ENCODE measurements around the gene GOLGA8A. TPM values are rescaled to one million over a fixed set of nuclear protein-coding genes. Genes with fewer than 3 reads are reported as not detected.
"Not testable (repeated sequence)": the region's sequence is repeated elsewhere in the genome, so short reads cannot be mapped to it uniquely, and the experiment has no call there.

GOLGA8A gene
- total RNA-seq, 2 donors from 2014 or later: 65.6 to 124 TPM

DNA sequence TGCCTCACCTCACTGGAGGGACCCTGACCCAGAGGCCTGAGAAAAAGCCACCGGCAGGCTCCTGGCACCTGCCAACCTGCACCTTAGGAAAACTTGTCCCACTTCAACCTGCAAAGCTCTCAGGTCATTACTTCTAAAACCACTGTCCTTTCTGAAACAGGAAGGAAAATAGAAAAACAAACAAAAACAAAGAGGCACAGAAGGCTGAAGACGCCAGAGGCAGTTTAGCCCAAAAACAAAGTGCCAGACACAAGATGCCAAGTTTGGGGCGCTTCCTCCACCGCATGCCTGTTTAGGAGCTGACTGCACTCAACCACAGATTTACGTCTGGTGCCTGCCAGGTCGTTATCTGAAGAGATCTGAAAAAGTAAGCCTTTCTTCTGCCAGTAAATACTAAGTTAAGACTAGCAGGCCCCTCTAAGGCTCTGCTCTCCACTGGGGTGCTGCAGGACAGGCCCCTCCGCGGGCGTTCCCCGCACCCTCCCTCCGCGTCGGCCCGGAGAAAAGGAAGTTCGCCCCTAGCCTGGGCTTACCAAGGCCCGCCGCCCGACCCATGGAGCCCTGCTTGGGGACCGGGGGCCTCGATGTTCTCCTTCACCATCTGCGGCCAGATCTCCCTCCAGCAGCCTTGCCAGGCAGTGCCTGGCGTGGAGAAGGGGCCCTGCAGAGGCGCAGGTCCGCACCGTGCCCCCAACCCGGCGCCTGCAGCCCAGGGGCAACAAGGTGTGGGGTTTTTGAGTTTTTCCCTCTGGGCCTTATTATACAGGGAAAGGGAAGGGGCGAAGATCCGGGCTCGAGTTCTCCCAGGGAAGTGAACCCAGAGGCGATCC lies 1.3 kb downstream of the GOLGA8A start:
- WGBS, 2 donors: 5 to 18% methylated on average over 20 to 31 of the region's 31 CpGs
- Histone ChIP-seq H3K4me3 (peak overlapping the region in 1 of 2 donors; percentile 22), H3K4me1 (peaks cover 15% of the 10 kb centered on the region), H3K9me3 (no peaks in the 10 kb centered on the region), H3K27ac (peak overlapping the region in 1 of 4 donors; percentile 50), H3K27me3 (no peaks in the 10 kb centered on the region), H3K36me3 (replicated peaks in 1 of 2; ENCODE audit: insufficient read depth in 1 of 2, low read depth in 2 of 2) (no peaks in the 10 kb centered on the region)
- intact Hi-C loops (cut with DNase I): no loop called here
- DNase-seq (no peak), ATAC-seq (peak; percentile 7)
- TF ChIP-seq POLR2A (IDR thresholded peaks at IDR 0.05): no peak
- TF ChIP-seq, protein P1, sequence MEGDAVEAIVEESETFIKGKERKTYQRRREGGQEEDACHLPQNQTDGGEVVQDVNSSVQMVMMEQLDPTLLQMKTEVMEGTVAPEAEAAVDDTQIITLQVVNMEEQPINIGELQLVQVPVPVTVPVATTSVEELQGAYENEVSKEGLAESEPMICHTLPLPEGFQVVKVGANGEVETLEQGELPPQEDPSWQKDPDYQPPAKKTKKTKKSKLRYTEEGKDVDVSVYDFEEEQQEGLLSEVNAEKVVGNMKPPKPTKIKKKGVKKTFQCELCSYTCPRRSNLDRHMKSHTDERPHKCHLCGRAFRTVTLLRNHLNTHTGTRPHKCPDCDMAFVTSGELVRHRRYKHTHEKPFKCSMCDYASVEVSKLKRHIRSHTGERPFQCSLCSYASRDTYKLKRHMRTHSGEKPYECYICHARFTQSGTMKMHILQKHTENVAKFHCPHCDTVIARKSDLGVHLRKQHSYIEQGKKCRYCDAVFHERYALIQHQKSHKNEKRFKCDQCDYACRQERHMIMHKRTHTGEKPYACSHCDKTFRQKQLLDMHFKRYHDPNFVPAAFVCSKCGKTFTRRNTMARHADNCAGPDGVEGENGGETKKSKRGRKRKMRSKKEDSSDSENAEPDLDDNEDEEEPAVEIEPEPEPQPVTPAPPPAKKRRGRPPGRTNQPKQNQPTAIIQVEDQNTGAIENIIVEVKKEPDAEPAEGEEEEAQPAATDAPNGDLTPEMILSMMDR (IDR thresholded peaks at IDR 0.05): no peak

DNA sequence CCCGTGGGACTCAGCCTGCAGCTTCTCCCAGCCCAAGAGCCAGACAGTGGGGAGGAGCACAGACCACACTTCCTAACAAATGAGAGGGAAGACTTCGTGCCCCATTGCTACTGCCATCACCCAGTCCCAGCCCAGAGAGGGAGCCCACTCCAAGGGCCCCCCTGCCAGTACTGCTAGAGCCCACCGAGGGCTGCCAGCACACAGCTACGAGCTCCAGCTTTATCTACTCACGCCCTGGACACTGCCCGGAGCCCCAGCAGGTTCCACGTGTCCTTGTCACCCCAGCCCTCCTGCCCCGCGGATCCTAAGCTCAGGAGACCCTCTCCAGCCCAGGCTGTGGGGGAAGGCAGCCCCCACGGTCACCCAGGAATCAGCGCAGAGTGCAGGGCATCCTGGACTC lies 1.9 kb downstream of the GOLGA8A start:
- H3K36me3 ChIP-seq (replicated peaks in 1 of 2; ENCODE audit: insufficient read depth in 1 of 2, low read depth in 2 of 2): no peaks in the 10 kb centered on the region
- H3K4me1 ChIP-seq: peaks cover 15% of the 10 kb centered on the region
- H3K27ac ChIP-seq: no peak overlapping the region
- no peak overlapping the region for H3K4me3 ChIP-seq
- intact Hi-C loops (cut with DNase I): no loop called here
- H3K9me3 ChIP-seq: no peaks in the 10 kb centered on the region
- no peaks in the 10 kb centered on the region for H3K27me3 ChIP-seq
- 74 to 76% methylated on average over 6 to 10 of the region's 11 CpGs for WGBS, 2 donors
- no peak for TF ChIP-seq POLR2A (IDR thresholded peaks at IDR 0.05)
- TF ChIP-seq, protein P1 (IDR thresholded peaks at IDR 0.05): no peak
- ATAC-seq (no peak), DNase-seq (no peak)

DNA sequence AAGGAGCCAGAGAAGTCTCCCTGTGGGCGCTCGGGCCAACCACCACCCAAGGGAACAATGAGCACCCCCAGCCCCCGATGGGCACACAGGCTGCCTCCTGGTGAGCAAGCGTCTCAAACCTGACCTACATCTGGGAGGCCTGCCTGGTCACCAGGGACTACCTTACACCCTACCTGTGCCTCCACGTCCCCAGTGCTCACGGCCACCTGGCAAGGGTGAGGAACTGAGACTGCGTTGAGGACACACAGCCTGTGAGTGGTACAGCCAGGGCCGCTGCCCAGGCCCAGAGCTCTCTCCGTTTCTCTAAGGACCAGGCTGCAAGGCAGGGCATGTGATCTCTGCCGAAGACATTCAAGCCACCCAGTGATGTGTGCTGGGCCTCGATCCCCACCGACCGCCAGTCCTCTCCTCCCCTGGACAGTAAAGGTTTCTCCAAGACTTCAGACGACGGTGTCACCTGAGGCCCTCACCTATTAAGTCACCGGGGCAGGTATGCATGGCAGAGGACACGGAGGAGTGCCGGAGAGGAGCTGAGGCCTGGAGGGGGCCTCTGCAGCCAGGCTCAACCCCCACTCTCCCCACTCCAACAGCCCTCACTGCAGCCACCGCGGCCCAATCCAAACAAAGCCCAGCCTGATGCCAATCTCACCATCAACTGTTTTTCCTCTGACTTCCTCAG lies 2.8 kb downstream of the GOLGA8A start:
- WGBS, 2 donors: 84 to 87% methylated on average over 16 of the region's 20 CpGs
- H3K4me1 ChIP-seq: peaks cover 15% of the 10 kb centered on the region
- H3K27ac ChIP-seq: no peak overlapping the region
- intact Hi-C loops (cut with DNase I): no loop called here
- no peaks in the 10 kb centered on the region for H3K36me3 ChIP-seq (replicated peaks in 1 of 2; ENCODE audit: insufficient read depth in 1 of 2, low read depth in 2 of 2)
- H3K4me3 ChIP-seq: no peak overlapping the region
- H3K9me3 ChIP-seq: no peaks in the 10 kb centered on the region
- TF ChIP-seq, protein P1 (IDR thresholded peaks at IDR 0.05): no peak
- no peak for TF ChIP-seq POLR2A (IDR thresholded peaks at IDR 0.05)
- ATAC-seq (no peak), DNase-seq (no peak)
- no peaks in the 10 kb centered on the region for H3K27me3 ChIP-seq

DNA sequence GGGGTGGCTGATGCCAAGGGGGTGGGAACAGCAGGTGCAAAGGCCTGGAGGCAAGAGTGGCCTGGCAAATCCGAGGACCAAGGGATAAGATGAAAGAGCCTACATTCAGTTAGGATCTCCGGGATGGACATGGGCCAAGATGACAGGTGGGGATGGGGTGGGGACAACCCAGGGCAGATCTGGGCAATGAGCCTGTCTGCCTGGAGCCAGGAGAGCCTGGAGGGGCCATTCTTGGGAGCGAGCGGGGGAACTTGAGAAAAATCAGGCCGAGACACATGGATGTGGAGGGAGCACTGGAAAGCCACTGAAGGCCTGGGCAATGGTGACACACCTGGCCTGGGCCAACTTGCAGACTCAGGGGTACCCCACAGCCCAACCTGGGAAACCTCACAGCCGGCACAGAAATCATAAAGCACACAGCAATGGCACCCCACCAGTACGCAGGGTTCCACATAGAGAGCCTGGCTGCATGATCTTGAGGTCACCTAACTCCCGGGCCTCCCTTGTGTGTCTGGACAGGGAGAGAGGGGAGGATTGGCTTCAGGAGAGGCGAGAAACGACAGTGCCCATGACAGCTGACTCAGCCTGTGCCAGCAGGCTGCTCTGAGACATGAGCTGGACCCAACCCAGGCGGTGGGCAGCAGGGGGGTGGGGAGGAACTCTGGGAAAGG lies 3.5 kb downstream of the GOLGA8A start:
- DNase-seq: peak; percentile 25 to 56 (median 41)
- H3K27me3 ChIP-seq; H3K36me3 ChIP-seq (replicated peaks in 1 of 2; ENCODE audit: insufficient read depth in 1 of 2, low read depth in 2 of 2); H3K9me3 ChIP-seq; H3K27ac ChIP-seq; intact Hi-C loops (cut with DNase I); H3K4me3 ChIP-seq: not testable (repeated sequence)
- ATAC-seq: peak; percentile 45
- H3K4me1 ChIP-seq: peaks cover 15% of the 10 kb centered on the region
- WGBS, 2 donors: 71 to 88% methylated on average over 7 to 8 of the region's 11 CpGs

DNA sequence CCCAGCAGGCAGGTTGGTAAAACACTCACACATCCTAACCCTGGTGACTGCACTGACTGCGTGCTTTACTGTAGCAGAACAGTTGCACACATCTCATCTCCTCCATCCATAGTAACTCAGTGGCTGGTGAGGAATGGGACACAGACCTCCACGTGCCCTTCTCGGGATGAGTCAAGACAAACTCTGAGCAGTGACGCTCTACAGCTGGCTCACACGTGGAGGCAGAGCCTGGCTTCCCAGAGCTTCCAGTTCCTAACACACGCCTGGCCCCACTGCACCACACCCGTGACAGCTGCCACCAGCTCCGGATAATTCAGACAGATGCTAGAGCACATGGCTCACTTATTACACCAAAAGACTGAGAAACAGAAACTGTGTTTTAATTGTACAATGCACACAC lies 7.0 kb downstream of the GOLGA8A start:
- intact Hi-C loops (cut with DNase I); H3K4me3 ChIP-seq; H3K9me3 ChIP-seq; H3K27ac ChIP-seq; DNase-seq; H3K4me1 ChIP-seq; H3K27me3 ChIP-seq; ATAC-seq; H3K36me3 ChIP-seq (replicated peaks in 1 of 2; ENCODE audit: insufficient read depth in 1 of 2, low read depth in 2 of 2): not testable (repeated sequence)
- WGBS, 2 donors: 60 to 79% methylated on average over 5 to 8 of the region's 8 CpGs

DNA sequence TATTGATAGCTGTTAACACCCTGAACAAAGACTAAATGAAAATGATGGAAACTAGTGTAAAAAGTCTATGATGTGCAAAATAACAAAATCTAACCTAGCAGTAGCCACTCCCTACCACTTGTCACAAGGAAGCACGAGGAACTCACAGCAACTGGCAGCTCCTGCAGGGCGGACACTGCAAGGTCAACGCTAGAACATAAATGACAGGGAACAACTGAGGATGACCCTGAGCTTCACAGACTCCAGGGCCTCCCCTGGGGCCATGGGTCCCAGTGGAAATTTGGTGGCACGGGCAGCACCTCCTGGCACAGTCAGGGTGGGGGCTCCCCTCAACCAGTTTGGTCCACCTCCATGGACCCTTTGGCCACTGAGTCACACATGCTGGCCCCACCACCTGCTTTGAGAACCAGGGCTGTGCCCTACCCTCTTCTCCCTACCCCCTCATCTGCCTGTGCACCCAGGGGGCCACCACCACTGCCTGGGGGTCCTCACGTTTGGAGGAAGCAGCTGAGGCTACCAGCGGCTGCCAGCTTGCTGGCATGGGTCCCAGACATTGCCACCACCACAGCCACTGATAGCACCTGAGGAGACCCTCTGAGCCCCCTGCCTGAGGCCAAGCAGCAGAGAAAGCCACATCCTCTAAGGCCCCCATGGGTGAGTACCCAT lies 14.1 kb downstream of the GOLGA8A start:
- intact Hi-C loops (cut with DNase I); H3K4me1 ChIP-seq; H3K4me3 ChIP-seq; H3K27me3 ChIP-seq; H3K9me3 ChIP-seq; H3K36me3 ChIP-seq (replicated peaks in 1 of 2; ENCODE audit: insufficient read depth in 1 of 2, low read depth in 2 of 2); ATAC-seq; DNase-seq; H3K27ac ChIP-seq: not testable (repeated sequence)
- WGBS, 2 donors: 79% methylated on average over 6 of the region's 6 CpGs; no CpG with 5 or more reads in 1 of the 2 donors

DNA sequence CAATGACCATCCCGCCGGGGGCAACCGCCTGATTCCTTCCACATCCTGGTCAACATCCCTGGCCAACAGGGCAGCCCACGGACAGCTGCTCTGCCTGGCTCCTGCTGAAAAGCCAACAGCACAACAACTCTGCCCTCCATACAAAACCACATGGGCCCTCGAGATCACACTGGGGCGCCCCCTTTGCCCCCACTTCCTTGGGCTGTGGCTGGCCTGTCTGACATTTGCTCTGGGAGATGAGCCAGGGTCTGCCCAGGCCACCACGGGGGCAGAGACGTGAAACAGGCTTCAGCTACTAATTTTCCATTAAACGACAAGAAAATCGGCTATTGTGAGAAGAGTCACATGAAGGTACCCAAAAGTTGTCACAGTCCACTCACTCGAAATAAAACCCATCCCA lies 16.7 kb downstream of the GOLGA8A start:
- intact Hi-C loops (cut with DNase I); H3K27ac ChIP-seq; ATAC-seq; DNase-seq; H3K4me3 ChIP-seq; H3K36me3 ChIP-seq (replicated peaks in 1 of 2; ENCODE audit: insufficient read depth in 1 of 2, low read depth in 2 of 2); H3K4me1 ChIP-seq; H3K9me3 ChIP-seq; H3K27me3 ChIP-seq: not testable (repeated sequence)
- WGBS, 2 donors: 91% methylated on average over 6 of the region's 11 CpGs; no CpG with 5 or more reads in 1 of the 2 donors

DNA sequence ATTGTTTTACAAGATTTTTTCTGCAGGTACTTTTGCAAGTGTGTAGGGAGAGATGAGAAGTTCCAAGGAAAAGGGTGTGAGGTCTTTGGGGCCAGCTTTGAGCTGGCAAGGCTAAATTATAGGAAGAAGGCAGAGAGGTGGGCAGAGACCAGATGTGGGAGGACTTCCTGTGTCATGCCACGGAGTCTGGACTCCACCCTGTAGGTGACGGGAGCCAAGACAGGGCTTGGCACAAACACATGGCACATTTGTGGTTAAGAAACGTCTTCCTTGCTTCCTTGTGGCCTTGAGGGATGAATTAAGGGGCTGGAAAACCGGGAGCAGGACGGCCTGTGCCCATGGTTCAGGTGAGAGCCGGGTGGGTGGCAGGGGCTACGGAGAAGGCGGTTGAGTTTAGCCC lies 19.2 kb downstream of the GOLGA8A start:
- H3K36me3 ChIP-seq (replicated peaks in 1 of 2; ENCODE audit: insufficient read depth in 1 of 2, low read depth in 2 of 2); H3K4me3 ChIP-seq; H3K27me3 ChIP-seq; H3K27ac ChIP-seq; DNase-seq; ATAC-seq; H3K9me3 ChIP-seq; intact Hi-C loops (cut with DNase I); H3K4me1 ChIP-seq: not testable (repeated sequence)
- WGBS, 2 donors: 63 to 74% methylated on average over 8 of the region's 8 CpGs

Data from body of pancreas (tissue), 4 donors.